Smooth muscle cell (in vitro differentiated cells): ENCODE results near the gene SEC14L2. TPM values are rescaled to one million over a fixed set of nuclear protein-coding genes. Genes with fewer than 3 reads are reported as not detected.

ENCODE experiments used
- DNase-seq: peaks from one replicate; lab custom pipeline; 2025; ENCODE audit not compliant: unreplicated experiment; lab: John Stamatoyannopoulos, UW
- H2AFZ ChIP-seq: fragments of 200-600 bp; sonication (generic); 2 replicates; pipeline ENCODE4 v1.6.0; 2016; ENCODE audit warnings: antibody characterized with exemption, low read depth, mild to moderate bottlenecking
- H3F3A ChIP-seq: fragments of 200-600 bp; sonication (generic); 2 replicates; pipeline ENCODE4 v1.6.0; 2017; ENCODE audit warnings: antibody characterized with exemption, low read depth
- H3K27ac ChIP-seq: fragments of 200-600 bp; sonication (generic); 2 replicates; pipeline ENCODE4 v1.5.1; 2016; ENCODE audit warnings: low read depth, mild to moderate bottlenecking
- H3K27me3 ChIP-seq: fragments of 200-600 bp; sonication (generic); 2 replicates; pipeline ENCODE4 v1.6.1; 2016; ENCODE audit warnings: low read depth, mild to moderate bottlenecking
- H3K36me3 ChIP-seq: fragments of 200-600 bp; sonication (generic); 2 replicates; pipeline ENCODE4 v1.5.1; 2016; ENCODE audit warnings: low read depth
- H3K4me1 ChIP-seq: fragments of 200-600 bp; sonication (generic); 2 replicates; pipeline ENCODE4 v1.5.1; 2016; ENCODE audit warnings: low read depth
- H3K4me2 ChIP-seq: fragments of 200-600 bp; sonication (generic); 2 replicates; pipeline ENCODE4 v1.6.0; 2016; ENCODE audit warnings: mild to moderate bottlenecking
- H3K4me3 ChIP-seq: fragments of 200-600 bp; sonication (generic); 2 replicates; pipeline ENCODE4 v1.5.1; 2016; ENCODE audit warnings: mild to moderate bottlenecking
- H3K79me2 ChIP-seq: fragments of 200-600 bp; sonication (generic); 2 replicates; pipeline ENCODE4 v1.6.0; 2016; ENCODE audit warnings: low read depth, mild to moderate bottlenecking
- H3K9ac ChIP-seq: fragments of 200-600 bp; sonication (generic); 2 replicates; pipeline ENCODE4 v1.6.0; 2016; ENCODE audit warnings: low read depth
- H3K9me3 ChIP-seq: fragments of 200-600 bp; sonication (generic); replicated peaks from 2 replicates; pipeline ENCODE4 v1.5.1; 2016; ENCODE audit warnings: low read depth
- H4K20me1 ChIP-seq: fragments of 200-600 bp; sonication (generic); 2 replicates; pipeline ENCODE4 v1.6.0; 2016; ENCODE audit warnings: low read depth
- CTCF ChIP-seq: fragments of 200-600 bp; sonication (generic); IDR thresholded peaks from 2 replicates; pipeline ENCODE4 v1.5.1; 2017; ENCODE audit warnings: borderline replicate concordance, mild to moderate bottlenecking, antibody characterized with exemption; ENCODE audit not compliant: insufficient read depth, poor library complexity, severe bottlenecking
- WGBS: methylation state at CpG from one replicate; pipeline ENCODE4 v1.1.7; 2016; ENCODE audit warnings: low lambda C conversion rate; 5-methylcytosine and 5-hydroxymethylcytosine counted together
- polyA plus RNA-seq: library from polyadenylated mRNA; unstranded; fragments of >200 nt; fragmentation: Nextera tagmentation; extraction: Ambion mirVana; gene quantifications from 2 replicates; pipeline ENCODE4 v1.2.1, GENCODE V29; 2016
- total RNA-seq: library from RNA; depleted of rRNA; stranded (reverse); fragments of >200 nt; gene quantifications from 2 replicates; pipeline ENCODE4 v1.2.3, GENCODE V29; 2014

SEC14L2 gene
- total and polyA plus RNA-seq, 2 experiments from 2014 or later = 8.2 to 15.1 TPM

- Histone ChIP-seq H3K36me3 (no peaks in the 10 kb centered on the region), H2AFZ (no peak overlapping the region), H3K27ac (no peak overlapping the region), H3K4me3 (no peak overlapping the region), H3K79me2 (no peaks in the 10 kb centered on the region), H3K27me3 (no peaks in the 10 kb centered on the region), H4K20me1 (no peaks in the 10 kb centered on the region), H3K4me2 (no peak overlapping the region), H3K9me3 (no peaks in the 10 kb centered on the region), H3K9ac (no peak overlapping the region), H3F3A (no peaks in the 10 kb centered on the region), H3K4me1 (no peaks in the 10 kb centered on the region)
- no peak for TF ChIP-seq CTCF
- 97% methylated on average over 20 of the region's 20 CpGs for WGBS
- DNase-seq = no peak
Measured at GRCh38 chr22:30380011-30380410, 16.8 kb upstream of the SEC14L2 start.

GRCh38 chr22:30381264-30381663 lies 15.6 kb upstream of the SEC14L2 start:
- Histone ChIP-seq H3K4me2 (no peak overlapping the region), H3K4me1 (peaks cover 3% of the 10 kb centered on the region), H3K27me3 (no peaks in the 10 kb centered on the region), H4K20me1 (no peaks in the 10 kb centered on the region), H3K9ac (no peak overlapping the region), H3K9me3 (no peaks in the 10 kb centered on the region), H2AFZ (no peak overlapping the region), H3K79me2 (no peaks in the 10 kb centered on the region), H3K36me3 (no peaks in the 10 kb centered on the region), H3K27ac (no peak overlapping the region), H3K4me3 (no peak overlapping the region), H3F3A (no peaks in the 10 kb centered on the region)
- 94% methylated on average over 12 of the region's 12 CpGs for WGBS
- no peak for DNase-seq
- no peak for TF ChIP-seq CTCF

- H3F3A ChIP-seq = no peaks in the 10 kb centered on the region
- TF ChIP-seq CTCF = no peak
- H3K27me3 ChIP-seq = no peaks in the 10 kb centered on the region
- no peak overlapping the region for H3K4me2 ChIP-seq
- H2AFZ ChIP-seq = no peak overlapping the region
- H3K36me3 ChIP-seq = no peaks in the 10 kb centered on the region
- H3K4me3 ChIP-seq = no peak overlapping the region
- 96% methylated on average over 5 of the region's 5 CpGs for WGBS
- H4K20me1 ChIP-seq = no peaks in the 10 kb centered on the region
- peaks cover 7% of the 10 kb centered on the region for H3K4me1 ChIP-seq
- no peak overlapping the region for H3K27ac ChIP-seq
- H3K9ac ChIP-seq = no peak overlapping the region
- no peaks in the 10 kb centered on the region for H3K79me2 ChIP-seq
- DNase-seq = no peak
- H3K9me3 ChIP-seq = no peaks in the 10 kb centered on the region
Measured at GRCh38 chr22:30382340-30382739, 14.5 kb upstream of the SEC14L2 start.

- no peaks in the 10 kb centered on the region for H3F3A ChIP-seq
- no peak for TF ChIP-seq CTCF
- H3K4me3 ChIP-seq = no peak overlapping the region
- no peaks in the 10 kb centered on the region for H3K36me3 ChIP-seq
- H3K79me2 ChIP-seq = no peaks in the 10 kb centered on the region
- whole genome bisulfite sequencing = 89% methylated on average over 3 of the region's 3 CpGs
- H3K4me1 ChIP-seq = peaks cover 7% of the 10 kb centered on the region
- H3K27me3 ChIP-seq = no peaks in the 10 kb centered on the region
- no peak overlapping the region for H2AFZ ChIP-seq
- no peak for DNase-seq
- H3K9me3 ChIP-seq = no peaks in the 10 kb centered on the region
- no peak overlapping the region for H3K4me2 ChIP-seq
- no peak overlapping the region for H3K27ac ChIP-seq
- no peaks in the 10 kb centered on the region for H4K20me1 ChIP-seq
- no peak overlapping the region for H3K9ac ChIP-seq
Measured at GRCh38 chr22:30383061-30383460, 13.8 kb upstream of the SEC14L2 start.
